ENCODE measurements around the gene MUSTN1. TPM values are rescaled to one million over a fixed set of nuclear protein-coding genes. Genes with fewer than 3 reads are reported as not detected.

Gene MUSTN1
- total and polyA plus RNA-seq, 2 donors (not counting 3 experiments of a cell fraction or from before 2014, with no cell fraction given): 1.1 to 2.2 TPM

DNA sequence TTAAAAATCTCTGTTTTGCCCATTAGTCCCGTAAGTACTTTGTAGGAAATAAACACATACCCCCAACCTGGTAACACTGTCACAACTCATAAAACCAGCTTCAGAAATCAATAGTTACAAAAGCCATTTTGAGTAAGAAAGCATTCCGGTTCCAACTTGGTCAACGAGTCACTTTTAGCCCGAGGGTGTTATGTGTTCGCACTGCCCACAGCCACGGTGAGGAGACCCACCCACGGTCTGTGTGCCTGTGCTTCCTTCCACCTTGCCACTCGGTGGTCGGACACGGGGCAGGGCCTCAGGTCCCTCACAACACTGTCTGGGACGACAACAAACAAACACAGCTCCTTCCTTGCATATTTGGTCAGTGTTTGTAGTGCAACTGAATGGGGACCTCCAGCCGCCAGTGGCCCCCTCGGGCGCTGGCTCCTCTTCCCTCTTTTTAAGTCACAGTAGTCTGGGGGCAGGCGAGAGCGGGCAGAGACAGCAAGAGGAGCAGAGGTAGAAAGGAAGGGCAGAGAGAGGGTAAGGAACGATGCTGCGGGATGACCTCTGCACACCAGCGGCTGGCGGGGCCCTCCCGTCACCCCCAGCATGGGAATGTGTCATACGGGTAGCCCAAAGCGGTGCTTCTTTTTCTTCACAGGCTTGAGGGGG, 5.2 kb upstream of the MUSTN1 start:
- Histone ChIP-seq H3K4me1 (ENCODE audit: control insufficient read depth, extremely low read depth, insufficient read depth, low read length) (no peaks in the 10 kb centered on the region), H3K9me1 (replicated peaks; ENCODE audit: control insufficient read depth, extremely low read depth, insufficient read depth, low read length) (no peaks in the 10 kb centered on the region), H2AFZ (ENCODE audit: low read depth, low read length) (no peak overlapping the region), H3K9me3 (replicated peaks; ENCODE audit: control insufficient read depth, insufficient read depth, low read length) (no peaks in the 10 kb centered on the region), H4K20me1 (replicated peaks; ENCODE audit: control insufficient read depth, extremely low read depth, insufficient read depth, low read length) (no peaks in the 10 kb centered on the region), H3K4me2 (ENCODE audit: insufficient read depth, low read length) (no peak overlapping the region), H3K79me2 (ENCODE audit: control insufficient read depth, insufficient read depth, low read length) (no peaks in the 10 kb centered on the region), H3K9ac (replicated peaks; ENCODE audit: extremely low read depth, insufficient read depth, low read length) (no peak overlapping the region), H3K4me3 (replicated peaks in 1 of 3; ENCODE audit: insufficient read depth in 1 of 3, low read depth in 1 of 3, low read length in 3 of 3) (no peak overlapping the region), H3K27ac (ENCODE audit: insufficient read depth, low read depth, low read length) (no peak overlapping the region), H3K36me3 (ENCODE audit: control insufficient read depth in 2 of 2, extremely low read depth in 1 of 2, insufficient read depth in 2 of 2, low read length in 2 of 2) (peaks cover 0 to 5% of the 10 kb centered on the region in 2 experiments), H3K27me3 (ENCODE audit: control insufficient read depth in 2 of 2, insufficient read depth in 2 of 2, low read length in 2 of 2) (no peaks in the 10 kb centered on the region)
- TSS peak; percentile 14 for BruUV-seq (replicated peaks)
- ChIA-PET POLR2A (no interaction called here), CTCF (interaction anchor here (1.6 to 1.7 kb wide), 2 partner anchors 19 to 41 kb away, joined by 4 to 7 read pairs; no protein-coding TSS in a partner anchor)
- dilution Hi-C loops (cut with MboI; ENCODE audit: extremely low pct_ligation_motif_present, low sequenced_read_pairs): no loop called here
- no peak for DNase-seq (ENCODE audit: low read depth, low spot score)
- no peak for TF ChIP-seq EZH2 (IDR thresholded peaks at IDR 0.05; ENCODE audit: borderline replicate concordance, low read depth, low read length, severe bottlenecking)
- TF ChIP-seq FOS (IDR thresholded peaks at IDR 0.05; ENCODE audit: borderline replicate concordance, insufficient read depth, low read length): no peak
- TF ChIP-seq GATA2 (IDR thresholded peaks at IDR 0.05; ENCODE audit: insufficient read depth, insufficient read length, low read depth, low read length): no peak
- TF ChIP-seq MAX (IDR thresholded peaks at IDR 0.05; ENCODE audit: insufficient read depth, insufficient read length): no peak
- intact Hi-C loops (cut with micrococcal nuclease): no loop called here
- FAIRE-seq: no peak

- DNase-seq (ENCODE audit: low read depth, low spot score) (no peak), FAIRE-seq (no peak)
- Histone ChIP-seq H3K27me3 (ENCODE audit: control insufficient read depth in 2 of 2, insufficient read depth in 2 of 2, low read length in 2 of 2) (no peaks in the 10 kb centered on the region), H3K27ac (ENCODE audit: insufficient read depth, low read depth, low read length) (no peak overlapping the region), H3K4me2 (ENCODE audit: insufficient read depth, low read length) (no peak overlapping the region), H3K9ac (replicated peaks; ENCODE audit: extremely low read depth, insufficient read depth, low read length) (no peak overlapping the region), H3K4me3 (replicated peaks in 1 of 3; ENCODE audit: insufficient read depth in 1 of 3, low read depth in 1 of 3, low read length in 3 of 3) (no peak overlapping the region), H3K4me1 (ENCODE audit: control insufficient read depth, extremely low read depth, insufficient read depth, low read length) (no peaks in the 10 kb centered on the region), H2AFZ (ENCODE audit: low read depth, low read length) (no peak overlapping the region), H4K20me1 (replicated peaks; ENCODE audit: control insufficient read depth, extremely low read depth, insufficient read depth, low read length) (no peaks in the 10 kb centered on the region), H3K9me3 (replicated peaks; ENCODE audit: control insufficient read depth, insufficient read depth, low read length) (no peaks in the 10 kb centered on the region), H3K9me1 (replicated peaks; ENCODE audit: control insufficient read depth, extremely low read depth, insufficient read depth, low read length) (no peaks in the 10 kb centered on the region), H3K36me3 (ENCODE audit: control insufficient read depth in 2 of 2, extremely low read depth in 1 of 2, insufficient read depth in 2 of 2, low read length in 2 of 2) (peaks cover 0 to 5% of the 10 kb centered on the region in 2 experiments), H3K79me2 (ENCODE audit: control insufficient read depth, insufficient read depth, low read length) (no peaks in the 10 kb centered on the region)
- intact Hi-C loops (cut with micrococcal nuclease) (no loop called here), dilution Hi-C loops (cut with MboI; ENCODE audit: extremely low pct_ligation_motif_present, low sequenced_read_pairs) (no loop called here)
- ChIA-PET POLR2A (no interaction called here), CTCF (interaction anchor here (1.6 to 1.7 kb wide), 2 partner anchors 18 to 41 kb away, joined by 4 to 7 read pairs; no protein-coding TSS in a partner anchor)
- TF ChIP-seq FOS (IDR thresholded peaks at IDR 0.05; ENCODE audit: borderline replicate concordance, insufficient read depth, low read length) (no peak), MAX (IDR thresholded peaks at IDR 0.05; ENCODE audit: insufficient read depth, insufficient read length) (no peak), POLR2AphosphoS5 (IDR thresholded peaks at IDR 0.05; ENCODE audit: insufficient read depth, low read depth, low read length) (no peak), GATA2 (IDR thresholded peaks at IDR 0.05; ENCODE audit: insufficient read depth, insufficient read length, low read depth, low read length) (no peak), MYC (IDR thresholded peaks at IDR 0.05; ENCODE audit: low read depth, low read length) (no peak), JUN (IDR thresholded peaks at IDR 0.05; ENCODE audit: borderline replicate concordance, insufficient read depth, insufficient read length, low read depth) (no peak), POLR2A (IDR thresholded peaks at IDR 0.05; ENCODE audit: low read depth, low read length) (no peak), EZH2 (IDR thresholded peaks at IDR 0.05; ENCODE audit: borderline replicate concordance, low read depth, low read length, severe bottlenecking) (no peak)
- TF ChIP-seq, protein P1, sequence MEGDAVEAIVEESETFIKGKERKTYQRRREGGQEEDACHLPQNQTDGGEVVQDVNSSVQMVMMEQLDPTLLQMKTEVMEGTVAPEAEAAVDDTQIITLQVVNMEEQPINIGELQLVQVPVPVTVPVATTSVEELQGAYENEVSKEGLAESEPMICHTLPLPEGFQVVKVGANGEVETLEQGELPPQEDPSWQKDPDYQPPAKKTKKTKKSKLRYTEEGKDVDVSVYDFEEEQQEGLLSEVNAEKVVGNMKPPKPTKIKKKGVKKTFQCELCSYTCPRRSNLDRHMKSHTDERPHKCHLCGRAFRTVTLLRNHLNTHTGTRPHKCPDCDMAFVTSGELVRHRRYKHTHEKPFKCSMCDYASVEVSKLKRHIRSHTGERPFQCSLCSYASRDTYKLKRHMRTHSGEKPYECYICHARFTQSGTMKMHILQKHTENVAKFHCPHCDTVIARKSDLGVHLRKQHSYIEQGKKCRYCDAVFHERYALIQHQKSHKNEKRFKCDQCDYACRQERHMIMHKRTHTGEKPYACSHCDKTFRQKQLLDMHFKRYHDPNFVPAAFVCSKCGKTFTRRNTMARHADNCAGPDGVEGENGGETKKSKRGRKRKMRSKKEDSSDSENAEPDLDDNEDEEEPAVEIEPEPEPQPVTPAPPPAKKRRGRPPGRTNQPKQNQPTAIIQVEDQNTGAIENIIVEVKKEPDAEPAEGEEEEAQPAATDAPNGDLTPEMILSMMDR (IDR thresholded peaks at IDR 0.05; ENCODE audit: extremely low read depth in 1 of 2, insufficient read depth in 1 of 2, low read depth in 1 of 2, low read length in 2 of 2): no peak
- BruUV-seq (replicated peaks): no TSS peak
Measured at GRCh38 chr3:52839268-52839575, 4.4 kb upstream of the MUSTN1 start.
